Omental fat pad (tissue), 4 donors: ENCODE measurements around the gene HBQ1. TPM values are rescaled to one million over a fixed set of nuclear protein-coding genes. Genes with fewer than 3 reads are reported as not detected.
A peak's percentile ranks its signal among the peaks of the same experiment; 100 is the strongest.
"Not testable (repeated sequence)": the region's sequence is repeated elsewhere in the genome, so short reads cannot be mapped to it uniquely, and the experiment has no call there.

Experiments used
- ATAC-seq: fragments of 150-250 bp; one replicate; pipeline ENCODE4 v1.9.1; 2016; ENCODE audit warnings: mild to moderate bottlenecking, moderate library complexity; ENCODE audit not compliant: low FRiP score
- DNase-seq: peaks from one replicate; pipeline ENCODE4 v3.0.0-alpha.2; 2019; ENCODE audit warnings: low spot score
- CTCF ChIP-seq, 3 donors: fragments of 450-650 bp; IDR thresholded peaks; one replicate each; pipeline ENCODE4 v1.5.1; 2016 to 2017; ENCODE audit warnings: antibody characterized with exemption in 3 of 3, mild to moderate bottlenecking in 3 of 3, moderate library complexity in 2 of 3
- total RNA-seq, 4 donors: library from RNA; depleted of rRNA; stranded (reverse); fragments of >200 nt; gene quantifications; one replicate each; pipeline ENCODE4 v1.1.0, GENCODE V29; 2016

HBQ1 gene
- total RNA-seq, 4 donors from 2014 or later: 3.0 TPM; not detected in 3

GRCh38 chr16:160691-161190 lies 19.5 kb upstream of the HBQ1 start:
- DNase-seq (no peak), ATAC-seq (no peak)
- TF ChIP-seq CTCF (IDR thresholded peaks at IDR 0.05): no peak

- TF ChIP-seq CTCF (IDR thresholded peaks at IDR 0.05): no peak
- ATAC-seq: no peak
- no peak for DNase-seq
These were observed 17.8 kb upstream of the HBQ1 start for GRCh38 chr16:162271-162991.

- ATAC-seq, DNase-seq: not testable (repeated sequence)
These were observed 17.1 kb upstream of the HBQ1 start for GRCh38 chr16:163139-163538.

GRCh38 chr16:163696-164095 lies 16.6 kb upstream of the HBQ1 start:
- ATAC-seq: peak; percentile 24
- not testable (repeated sequence) for DNase-seq

- peak; percentile 9 for ATAC-seq
- not testable (repeated sequence) for DNase-seq
These were observed 16.0 kb upstream of the HBQ1 start for GRCh38 chr16:164134-164823.

- no peak for TF ChIP-seq CTCF (IDR thresholded peaks at IDR 0.05)
- ATAC-seq (no peak), DNase-seq (no peak)
These were observed 15.3 kb upstream of the HBQ1 start for GRCh38 chr16:164827-165538.

GRCh38 chr16:165539-166374 lies 14.5 kb upstream of the HBQ1 start, which contains the start of gene HBM:
Gene HBM (plus strand): TSS chr16:165978. CDS start chr16:165998, 20 bp downstream.
- no peak for ATAC-seq
- DNase-seq: no peak
- no peak for TF ChIP-seq CTCF (IDR thresholded peaks at IDR 0.05)
